Measurements from ENCODE around the gene FMO2.

- no peak for TF ChIP-seq CTCF (conservative IDR thresholded peaks at IDR 0.05)
- TF ChIP-seq ZFX (IDR thresholded peaks at IDR 0.05): no peak
Observed at GRCh38 chr1:171198081-171198480, 13.0 kb downstream of the FMO2 start.
